OCI-LY7 (cell line): ENCODE measurements around the gene HIP1. TPM values are rescaled to one million over a fixed set of nuclear protein-coding genes. Genes with fewer than 3 reads are reported as not detected.

Experiments
- BruUV-seq: library from RNA; stranded (reverse); fragments of 400-500 nt; replicated peaks from 2 replicates; lab custom pipeline; 2021; lab: Mats Ljungman, UMichigan
- CTCF ChIA-PET: fragments of 300-600 bp; sonication (Branson Sonifier 250); formaldehyde crosslinking; loops from one replicate; lab custom pipeline; 2022; ENCODE audit warnings: antibody characterized with exemption; ENCODE audit not compliant: unreplicated experiment; lab: Charles Lee
- POLR2A ChIA-PET: fragments of 300-600 bp; sonication (Branson Sonifier 250); formaldehyde crosslinking; loops from one replicate; lab custom pipeline; 2022; ENCODE audit warnings: antibody characterized with exemption; lab: Charles Lee
- DNase-seq: peaks from one replicate; pipeline ENCODE4 v3.0.0-alpha.2; 2015; ENCODE audit warnings: low spot score
- H2AFZ ChIP-seq: fragments of 200-600 bp; sonication (generic), shearing (Covaris generic); 2 replicates; pipeline ENCODE4 v1.6.1; 2014; ENCODE audit warnings: mild to moderate bottlenecking, antibody characterized with exemption, low read length, moderate library complexity
- H3K27ac ChIP-seq: fragments of 200-600 bp; sonication (generic); 2 replicates; pipeline ENCODE4 v1.5.1; 2014; ENCODE audit warnings: mixed run types, low read depth, mild to moderate bottlenecking, moderate library complexity, low read length, inconsistent platforms; ENCODE audit not compliant: poor library complexity, severe bottlenecking
- H3K36me3 ChIP-seq: fragments of 200-600 bp; sonication (generic); 2 replicates; pipeline ENCODE4 v1.6.1; 2014; ENCODE audit warnings: mild to moderate bottlenecking, antibody characterized with exemption, low read length, moderate library complexity, mixed read lengths; ENCODE audit not compliant: insufficient read depth
- H3K4me1 ChIP-seq: fragments of 200-600 bp; sonication (generic); 2 replicates; pipeline ENCODE4 v1.5.1; 2014; ENCODE audit warnings: mild to moderate bottlenecking, low read length; ENCODE audit not compliant: insufficient read depth, poor library complexity, severe bottlenecking
- H3K4me2 ChIP-seq: fragments of 200-600 bp; sonication (generic); 2 replicates; pipeline ENCODE4 v1.6.1; 2014; ENCODE audit warnings: mild to moderate bottlenecking, low read length
- H3K4me3 ChIP-seq: fragments of 200-600 bp; sonication (generic); 2 replicates; pipeline ENCODE4 v1.5.1; 2014; ENCODE audit warnings: mild to moderate bottlenecking, low read depth, low read length; ENCODE audit not compliant: poor library complexity, severe bottlenecking
- H3K79me2 ChIP-seq: fragments of 200-600 bp; sonication (generic); 2 replicates; pipeline ENCODE4 v1.6.1; 2016; ENCODE audit warnings: low read depth, mild to moderate bottlenecking, low read length, moderate library complexity, mixed read lengths; ENCODE audit not compliant: insufficient read depth
- H3K9me2 ChIP-seq: fragments of 200-600 bp; sonication (generic); 2 replicates; pipeline ENCODE4 v1.6.1; 2016; ENCODE audit warnings: mild to moderate bottlenecking, low read length, mixed read lengths; ENCODE audit not compliant: insufficient read depth
- H3K9me3 ChIP-seq: fragments of 200-600 bp; sonication (generic); 2 replicates; pipeline ENCODE4 v1.6.1; 2014; ENCODE audit warnings: mild to moderate bottlenecking, mixed run types, low read length, mixed read lengths
- H4K20me1 ChIP-seq: fragments of 200-600 bp; sonication (generic); 2 replicates; pipeline ENCODE4 v1.6.1; 2014; ENCODE audit warnings: mild to moderate bottlenecking, antibody characterized with exemption, low read length, moderate library complexity, mixed read lengths; ENCODE audit not compliant: insufficient read depth
- EZH2phosphoT487 ChIP-seq: fragments of 200-600 bp; sonication (generic); IDR thresholded peaks from 2 replicates; pipeline ENCODE4 v1.6.1; 2018; ENCODE audit warnings: low read depth, borderline replicate concordance, mild to moderate bottlenecking, mixed run types, antibody characterized with exemption, low read length, moderate library complexity, mixed read lengths
- intact Hi-C: fragments of 100-400 bp; cut with micrococcal nuclease; formaldehyde crosslinking; loops from one replicate; pipeline ENCODE4 v1.10.0; 2022; ENCODE audit not compliant: unreplicated experiment
- total RNA-seq, 2 experiments: library from RNA; depleted of rRNA in 1 of 2; stranded (reverse); fragments of >200 nt in 1 of 2; shearing (Covaris generic) in 1 of 2; gene quantifications; 2 replicates each; pipeline ENCODE4 v1.2.3, GENCODE V29; 2014 to 2022
- TF ChIP-seq, protein P1 (sequence below): fragments of 200-600 bp; sonication (generic); conservative IDR thresholded peaks from 2 replicates; pipeline ENCODE4 v1.5.1; 2014; ENCODE audit warnings: mild to moderate bottlenecking, antibody characterized with exemption, low read length, moderate library complexity, mixed read lengths

The HIP1 gene
- total RNA-seq, 2 experiments from 2014 or later: 15.0 to 27.8 TPM

DNA sequence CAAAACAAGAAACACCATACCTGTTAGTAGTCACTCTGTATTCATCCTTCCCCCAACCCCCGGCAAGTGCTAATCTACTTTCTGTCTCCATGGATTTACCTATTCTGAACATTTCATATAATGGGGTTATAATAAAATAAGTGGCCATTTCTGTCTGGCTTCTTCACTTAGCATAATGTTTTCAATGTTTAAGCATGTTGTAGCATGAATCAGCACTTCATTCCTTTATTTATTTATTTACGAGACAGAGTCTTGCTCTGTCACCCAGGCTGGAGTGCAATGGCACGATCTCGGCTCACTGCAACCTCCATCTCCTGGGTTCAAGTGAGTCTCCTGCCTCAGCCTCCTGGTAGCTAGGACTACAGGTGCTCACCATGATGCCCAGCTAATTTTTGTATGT lies 69.2 kb downstream of the HIP1 start:
- TF ChIP-seq, protein P1, sequence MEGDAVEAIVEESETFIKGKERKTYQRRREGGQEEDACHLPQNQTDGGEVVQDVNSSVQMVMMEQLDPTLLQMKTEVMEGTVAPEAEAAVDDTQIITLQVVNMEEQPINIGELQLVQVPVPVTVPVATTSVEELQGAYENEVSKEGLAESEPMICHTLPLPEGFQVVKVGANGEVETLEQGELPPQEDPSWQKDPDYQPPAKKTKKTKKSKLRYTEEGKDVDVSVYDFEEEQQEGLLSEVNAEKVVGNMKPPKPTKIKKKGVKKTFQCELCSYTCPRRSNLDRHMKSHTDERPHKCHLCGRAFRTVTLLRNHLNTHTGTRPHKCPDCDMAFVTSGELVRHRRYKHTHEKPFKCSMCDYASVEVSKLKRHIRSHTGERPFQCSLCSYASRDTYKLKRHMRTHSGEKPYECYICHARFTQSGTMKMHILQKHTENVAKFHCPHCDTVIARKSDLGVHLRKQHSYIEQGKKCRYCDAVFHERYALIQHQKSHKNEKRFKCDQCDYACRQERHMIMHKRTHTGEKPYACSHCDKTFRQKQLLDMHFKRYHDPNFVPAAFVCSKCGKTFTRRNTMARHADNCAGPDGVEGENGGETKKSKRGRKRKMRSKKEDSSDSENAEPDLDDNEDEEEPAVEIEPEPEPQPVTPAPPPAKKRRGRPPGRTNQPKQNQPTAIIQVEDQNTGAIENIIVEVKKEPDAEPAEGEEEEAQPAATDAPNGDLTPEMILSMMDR: no peak
- no peak for TF ChIP-seq EZH2phosphoT487
- no peak overlapping the region for H3K27ac ChIP-seq
- no peak for DNase-seq
- ChIA-PET POLR2A (interaction anchor here (0.6 kb wide), 1 partner anchor 12 kb away, joined by 3 read pairs; no protein-coding TSS in a partner anchor), CTCF (no interaction called here)
- no peaks in the 10 kb centered on the region for H3K9me3 ChIP-seq
- H3K4me3 ChIP-seq: no peak overlapping the region
- no peaks in the 10 kb centered on the region for H4K20me1 ChIP-seq
- H3K4me1 ChIP-seq: peaks cover 18% of the 10 kb centered on the region
- no peak overlapping the region for H2AFZ ChIP-seq
- no peaks in the 10 kb centered on the region for H3K9me2 ChIP-seq
- no peak overlapping the region for H3K4me2 ChIP-seq
- intact Hi-C loops: no loop called here
- H3K36me3 ChIP-seq: peaks cover under 1% of the 10 kb centered on the region; the same call in 1 of the 2 replicates
- H3K79me2 ChIP-seq: no peaks in the 10 kb centered on the region
- BruUV-seq: no TSS peak

DNA sequence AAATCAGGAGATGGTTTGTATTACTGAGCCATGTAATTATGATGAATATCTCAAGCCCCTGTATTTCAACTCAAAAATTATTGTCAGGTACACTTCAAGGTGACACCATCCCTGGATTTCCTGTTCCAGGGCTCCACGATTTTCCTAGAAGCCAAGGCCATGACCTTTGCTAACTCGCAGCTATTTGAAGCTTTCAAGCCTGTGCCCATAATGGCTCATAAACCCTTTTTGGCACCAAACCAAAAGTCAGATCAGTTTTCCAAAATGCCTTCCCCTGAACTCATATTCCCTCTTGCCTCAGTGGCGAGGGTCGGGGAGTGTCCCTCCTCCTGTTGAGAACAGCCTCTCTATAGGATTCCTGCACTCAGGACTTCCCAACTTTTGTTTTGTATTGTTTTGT lies 70.8 kb downstream of the HIP1 start:
- H3K9me3 ChIP-seq: no peaks in the 10 kb centered on the region
- H3K79me2 ChIP-seq: no peaks in the 10 kb centered on the region
- no peak overlapping the region for H3K27ac ChIP-seq
- peaks cover 29% of the 10 kb centered on the region for H3K4me1 ChIP-seq
- intact Hi-C loops: no loop called here
- no peak for DNase-seq
- H3K9me2 ChIP-seq: no peaks in the 10 kb centered on the region
- no peaks in the 10 kb centered on the region for H4K20me1 ChIP-seq
- no peak overlapping the region for H2AFZ ChIP-seq
- no peak overlapping the region for H3K4me2 ChIP-seq
- no peak for TF ChIP-seq EZH2phosphoT487
- TF ChIP-seq, protein P1: no peak
- no peaks in the 10 kb centered on the region for H3K36me3 ChIP-seq
- ChIA-PET POLR2A (no interaction called here), CTCF (no interaction called here)
- no peak overlapping the region for H3K4me3 ChIP-seq
- BruUV-seq: no TSS peak

DNA sequence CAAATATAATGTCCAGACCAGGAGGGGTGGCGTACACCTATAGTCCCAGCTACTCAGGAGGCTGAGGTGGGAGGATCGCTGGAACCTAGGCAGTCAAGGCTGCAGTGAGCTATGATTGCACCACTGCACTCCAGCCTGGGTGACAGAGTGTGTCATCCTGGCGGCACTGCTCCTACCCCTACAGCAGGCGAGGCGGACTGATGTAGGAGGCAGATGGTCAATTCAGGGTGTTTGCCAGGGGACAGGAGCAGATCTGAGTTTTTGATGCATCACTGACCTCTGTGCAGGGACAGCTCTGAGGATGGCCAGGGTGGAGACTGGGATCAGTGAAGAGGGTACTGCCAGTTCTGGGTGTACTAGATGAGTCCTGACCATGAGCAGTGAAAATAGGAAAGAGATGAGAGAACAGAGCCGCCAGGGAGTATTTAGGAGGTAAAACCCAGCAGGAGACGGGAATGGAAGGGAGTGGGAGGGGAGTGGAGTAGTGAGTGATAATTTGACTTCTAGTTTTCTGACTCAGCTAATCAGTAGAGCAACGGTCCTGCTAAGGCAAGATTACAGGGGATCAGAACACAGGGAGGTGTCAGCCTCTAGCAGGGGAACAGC lies 75.3 kb downstream of the HIP1 start:
- BruUV-seq: no TSS peak
- POLR2A ChIA-PET: interaction anchor here (0.5 to 2.8 kb wide), 9 partner anchors 10 to 89 kb away, joined by 3 to 9 read pairs (median 7); partner anchors contain the start of gene HIP1

More for the DNA sequence above, 75.3 kb downstream of the HIP1 start:
- DNase-seq: no peak
- CTCF ChIA-PET: interaction anchor here (0.5 to 1.5 kb wide), 4 partner anchors 18 to 178 kb away, joined by 3 to 5 read pairs (median 4); no protein-coding TSS in a partner anchor
- no peaks in the 10 kb centered on the region for H4K20me1 ChIP-seq
- no peaks in the 10 kb centered on the region for H3K9me3 ChIP-seq
- peak overlapping the region; percentile 58 for H3K4me3 ChIP-seq
- no peaks in the 10 kb centered on the region for H3K79me2 ChIP-seq
- intact Hi-C loops: loop anchor here (1.0 to 5.0 kb wide), 3 partner anchors 25 to 75 kb away; partner anchors contain the start of gene HIP1
- peak overlapping the region; percentile 49; the same call in 1 of the 2 replicates for H2AFZ ChIP-seq
- peak overlapping the region; percentile 79 for H3K4me2 ChIP-seq
- peak overlapping the region; percentile 95 for H3K27ac ChIP-seq
- H3K4me1 ChIP-seq: peaks cover 44% of the 10 kb centered on the region
- no peaks in the 10 kb centered on the region; the same call in none of the 2 replicates for H3K36me3 ChIP-seq
- TF ChIP-seq EZH2phosphoT487: no peak
- TF ChIP-seq, protein P1: no peak
- H3K9me2 ChIP-seq: no peaks in the 10 kb centered on the region
